Cardiac muscle cell (in vitro differentiated cells and primary cell): ENCODE results near the gene CLDND2. TPM values are rescaled to one million over a fixed set of nuclear protein-coding genes. Genes with fewer than 3 reads are reported as not detected.

Experiments used
- DNase-seq, 2 donors: peaks; one replicate each; pipeline versions ENCODE4 v3.0.0 to v3.0.0-alpha.2; 2010 to 2017; ENCODE audit warnings: low read depth in 1 of 2, low spot score in 1 of 2
- H3K27ac ChIP-seq: fragments of 200-600 bp; sonication (generic); 2 replicates; pipeline ENCODE4 v1.5.1; 2016
- H3K27me3 ChIP-seq: fragments of 200-600 bp; sonication (generic); 2 replicates; pipeline ENCODE4 v1.6.0; 2016; ENCODE audit warnings: control low read depth
- H3K36me3 ChIP-seq: fragments of 200-600 bp; sonication (generic); 2 replicates; pipeline ENCODE4 v1.5.1; 2016; ENCODE audit warnings: control low read depth
- H3K4me1 ChIP-seq: fragments of 200-600 bp; sonication (generic); 2 replicates; pipeline ENCODE4 v1.8.1; 2017; ENCODE audit warnings: low read depth, mild to moderate bottlenecking, mixed run types
- H3K4me3 ChIP-seq: fragments of 200-600 bp; sonication (generic); 2 replicates; pipeline ENCODE4 v1.5.1; 2016; ENCODE audit warnings: mild to moderate bottlenecking
- H3K9me3 ChIP-seq: fragments of 200-600 bp; sonication (generic); 2 replicates; pipeline ENCODE4 v1.5.1; 2017; ENCODE audit warnings: low read depth, mild to moderate bottlenecking, control low read depth
- polyA plus RNA-seq: library from polyadenylated mRNA; unstranded; fragments of >200 nt; fragmentation: Nextera tagmentation; extraction: Ambion mirVana; gene quantifications from 2 replicates; pipeline ENCODE4 v1.2.1, GENCODE V29; 2016
- total RNA-seq: library from RNA; depleted of rRNA; stranded (reverse); fragments of >200 nt; gene quantifications from 2 replicates; pipeline ENCODE4 v1.2.3, GENCODE V29; 2016
- TF ChIP-seq, protein P1 (sequence below): IDR thresholded peaks from 2 replicates; pipeline ENCODE4 v1.5.1; 2012; ENCODE audit warnings: low read depth, mild to moderate bottlenecking, low read length

The CLDND2 gene
- total and polyA plus RNA-seq, 2 experiments from 2014 or later: 0.45 to 22.3 TPM

DNA sequence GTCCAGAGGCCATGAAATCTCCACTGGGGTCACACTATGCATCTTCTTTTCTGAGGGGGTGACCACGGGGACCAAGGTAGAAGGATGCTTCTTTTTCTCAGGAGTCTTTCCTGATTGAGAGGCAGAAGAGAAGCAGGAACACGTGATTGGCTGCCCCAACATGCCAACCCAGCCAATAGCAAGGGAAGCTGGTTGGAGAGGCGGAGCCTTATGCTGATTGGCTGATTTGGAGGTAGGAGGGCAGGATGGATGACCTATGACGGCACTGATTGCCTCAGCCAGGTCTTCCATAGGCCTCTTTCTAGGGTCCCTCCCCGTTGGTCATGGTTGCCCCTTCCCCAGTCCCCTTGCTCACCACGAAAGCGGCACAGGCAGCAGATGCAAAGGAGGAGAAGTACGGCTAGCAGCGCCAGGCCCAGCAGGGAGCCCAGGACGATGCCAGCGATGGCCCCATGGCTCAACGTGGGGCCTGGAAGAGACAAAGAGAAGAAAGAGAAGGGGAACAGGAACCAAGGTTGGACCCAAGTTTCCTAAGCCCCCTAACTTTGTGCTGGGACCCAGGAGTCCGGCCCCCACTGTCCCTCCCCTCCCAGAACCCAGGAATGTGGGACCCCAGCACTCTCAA, 34.9 kb downstream of the CLDND2 start:
- no peak for DNase-seq
- H3K9me3 ChIP-seq: no peaks in the 10 kb centered on the region
- H3K4me3 ChIP-seq: no peak overlapping the region
- H3K4me1 ChIP-seq: no peaks in the 10 kb centered on the region
- H3K27me3 ChIP-seq: no peaks in the 10 kb centered on the region
- TF ChIP-seq, protein P1, sequence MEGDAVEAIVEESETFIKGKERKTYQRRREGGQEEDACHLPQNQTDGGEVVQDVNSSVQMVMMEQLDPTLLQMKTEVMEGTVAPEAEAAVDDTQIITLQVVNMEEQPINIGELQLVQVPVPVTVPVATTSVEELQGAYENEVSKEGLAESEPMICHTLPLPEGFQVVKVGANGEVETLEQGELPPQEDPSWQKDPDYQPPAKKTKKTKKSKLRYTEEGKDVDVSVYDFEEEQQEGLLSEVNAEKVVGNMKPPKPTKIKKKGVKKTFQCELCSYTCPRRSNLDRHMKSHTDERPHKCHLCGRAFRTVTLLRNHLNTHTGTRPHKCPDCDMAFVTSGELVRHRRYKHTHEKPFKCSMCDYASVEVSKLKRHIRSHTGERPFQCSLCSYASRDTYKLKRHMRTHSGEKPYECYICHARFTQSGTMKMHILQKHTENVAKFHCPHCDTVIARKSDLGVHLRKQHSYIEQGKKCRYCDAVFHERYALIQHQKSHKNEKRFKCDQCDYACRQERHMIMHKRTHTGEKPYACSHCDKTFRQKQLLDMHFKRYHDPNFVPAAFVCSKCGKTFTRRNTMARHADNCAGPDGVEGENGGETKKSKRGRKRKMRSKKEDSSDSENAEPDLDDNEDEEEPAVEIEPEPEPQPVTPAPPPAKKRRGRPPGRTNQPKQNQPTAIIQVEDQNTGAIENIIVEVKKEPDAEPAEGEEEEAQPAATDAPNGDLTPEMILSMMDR: no peak
- H3K27ac ChIP-seq: no peak overlapping the region
- no peaks in the 10 kb centered on the region for H3K36me3 ChIP-seq

DNA sequence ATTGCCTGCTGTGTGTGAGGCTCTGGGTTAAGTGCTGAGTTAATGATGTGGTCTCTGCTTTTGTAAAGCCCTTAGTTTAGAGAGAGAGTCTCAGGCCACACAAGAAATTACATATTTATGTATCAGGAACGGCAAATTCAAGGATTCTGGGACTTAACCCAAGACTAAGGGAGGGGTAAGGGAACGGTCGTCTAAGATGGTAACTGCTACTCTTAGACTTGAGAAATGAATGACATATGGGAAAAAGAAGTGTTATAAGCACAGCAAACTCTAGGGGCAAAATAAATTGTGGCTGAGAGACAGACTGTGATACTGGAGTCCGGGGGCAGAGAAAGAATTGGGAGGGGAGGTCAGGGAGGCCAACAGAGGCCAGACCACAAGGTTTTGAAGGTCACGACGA, 37.1 kb downstream of the CLDND2 start:
- DNase-seq: no peak
- no peaks in the 10 kb centered on the region for H3K9me3 ChIP-seq
- no peaks in the 10 kb centered on the region for H3K27me3 ChIP-seq
- no peak overlapping the region for H3K27ac ChIP-seq
- TF ChIP-seq, protein P1: no peak
- no peaks in the 10 kb centered on the region for H3K36me3 ChIP-seq
- no peak overlapping the region for H3K4me3 ChIP-seq
- H3K4me1 ChIP-seq: no peaks in the 10 kb centered on the region

DNA sequence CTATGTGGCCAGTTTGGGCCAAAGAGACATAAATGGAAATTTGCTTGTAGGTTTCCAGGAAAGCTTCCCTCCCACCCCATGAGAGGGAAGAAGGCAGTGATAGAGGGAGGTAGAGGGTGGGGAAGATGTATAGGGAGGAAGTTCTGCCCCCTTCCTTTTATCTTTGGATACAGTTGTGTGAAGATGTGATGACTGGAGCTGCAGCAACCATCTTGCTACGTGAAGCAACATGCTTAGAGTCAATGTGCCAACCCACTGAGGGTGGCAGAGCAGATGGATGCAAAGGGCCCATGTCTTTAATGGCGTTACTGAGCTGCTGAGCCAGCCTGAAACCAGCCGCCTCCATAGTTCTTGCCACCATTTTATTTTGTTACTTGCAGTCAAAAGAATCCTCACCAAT, 37.6 kb downstream of the CLDND2 start:
- Histone ChIP-seq H3K27ac (no peak overlapping the region), H3K27me3 (no peaks in the 10 kb centered on the region), H3K9me3 (no peaks in the 10 kb centered on the region), H3K4me1 (no peaks in the 10 kb centered on the region), H3K4me3 (no peak overlapping the region), H3K36me3 (no peaks in the 10 kb centered on the region)
- TF ChIP-seq, protein P1: no peak
- no peak for DNase-seq

DNA sequence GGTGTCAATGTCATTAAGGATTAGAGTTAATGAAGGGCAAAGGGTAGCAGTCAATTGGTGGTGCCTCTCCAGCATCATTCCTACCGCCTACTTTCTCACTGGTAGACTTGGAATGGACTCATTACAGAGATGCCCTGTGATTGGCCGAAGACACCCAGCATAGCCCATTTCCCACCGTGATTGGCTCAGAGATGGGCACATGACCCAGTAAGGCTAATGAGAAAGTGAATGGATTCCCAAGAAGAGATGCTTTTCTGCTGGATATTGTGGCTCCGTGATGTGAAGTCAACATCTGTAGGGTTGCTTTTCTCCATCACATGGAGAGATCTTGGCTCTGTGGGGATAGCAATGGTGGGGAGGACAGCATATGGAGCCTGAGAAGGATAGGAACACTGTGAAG, 38.4 kb downstream of the CLDND2 start:
- H3K36me3 ChIP-seq: no peaks in the 10 kb centered on the region
- no peak overlapping the region for H3K4me3 ChIP-seq
- H3K4me1 ChIP-seq: no peaks in the 10 kb centered on the region
- TF ChIP-seq, protein P1: no peak
- no peaks in the 10 kb centered on the region for H3K27me3 ChIP-seq
- H3K27ac ChIP-seq: no peak overlapping the region
- H3K9me3 ChIP-seq: no peaks in the 10 kb centered on the region
- no peak for DNase-seq

DNA sequence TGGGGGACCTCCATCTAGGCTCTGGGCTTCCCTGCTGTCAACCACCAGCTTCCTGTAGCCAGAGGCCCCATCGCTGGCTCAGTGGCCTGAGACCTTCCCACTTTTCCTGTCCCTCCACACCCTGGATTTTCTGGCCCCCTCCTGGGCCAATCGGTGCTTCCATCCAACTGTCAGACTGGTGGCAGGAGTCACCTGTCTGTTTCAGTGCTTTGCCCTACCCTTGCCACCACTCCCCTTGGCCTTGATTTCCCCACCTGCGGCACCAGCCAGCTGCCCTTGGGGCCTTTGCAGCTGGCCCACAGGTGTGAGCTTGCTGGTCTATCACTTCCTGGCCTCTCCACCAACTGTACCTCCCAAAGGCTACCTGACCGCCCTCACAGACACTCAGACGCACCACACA, 39.4 kb downstream of the CLDND2 start:
- H3K36me3 ChIP-seq: no peaks in the 10 kb centered on the region
- no peak for DNase-seq

More for the DNA sequence above, 39.4 kb downstream of the CLDND2 start:
- Histone ChIP-seq H3K27ac (no peak overlapping the region), H3K4me3 (no peak overlapping the region), H3K27me3 (no peaks in the 10 kb centered on the region), H3K4me1 (no peaks in the 10 kb centered on the region), H3K9me3 (no peaks in the 10 kb centered on the region)
- TF ChIP-seq, protein P1: no peak
